ENCODE results near the gene PSAP. TPM values are rescaled to one million over a fixed set of nuclear protein-coding genes. Genes with fewer than 3 reads are reported as not detected.
"Not testable (repeated sequence)": the region's sequence is repeated elsewhere in the genome, so short reads cannot be mapped to it uniquely, and the experiment has no call there.

Gene PSAP
- total RNA-seq, 2 experiments from 2014 or later = 94.2 to 101 TPM

GRCh38 chr10:71880425-71881306 lies 29.6 kb upstream of the PSAP start:
- ChIA-PET POLR2A (no interaction called here), CTCF (interaction anchor here (0.9 to 1.4 kb wide), 3 partner anchors 16 to 168 kb away, joined by 3 read pairs; partner anchors contain the start of gene PSAP)
- H3K9me3 Mint-ChIP-seq = no peaks in the 10 kb centered on the region
- no peaks in the 10 kb centered on the region for H3K27me3 Mint-ChIP-seq
- TF ChIP-seq, protein P1, sequence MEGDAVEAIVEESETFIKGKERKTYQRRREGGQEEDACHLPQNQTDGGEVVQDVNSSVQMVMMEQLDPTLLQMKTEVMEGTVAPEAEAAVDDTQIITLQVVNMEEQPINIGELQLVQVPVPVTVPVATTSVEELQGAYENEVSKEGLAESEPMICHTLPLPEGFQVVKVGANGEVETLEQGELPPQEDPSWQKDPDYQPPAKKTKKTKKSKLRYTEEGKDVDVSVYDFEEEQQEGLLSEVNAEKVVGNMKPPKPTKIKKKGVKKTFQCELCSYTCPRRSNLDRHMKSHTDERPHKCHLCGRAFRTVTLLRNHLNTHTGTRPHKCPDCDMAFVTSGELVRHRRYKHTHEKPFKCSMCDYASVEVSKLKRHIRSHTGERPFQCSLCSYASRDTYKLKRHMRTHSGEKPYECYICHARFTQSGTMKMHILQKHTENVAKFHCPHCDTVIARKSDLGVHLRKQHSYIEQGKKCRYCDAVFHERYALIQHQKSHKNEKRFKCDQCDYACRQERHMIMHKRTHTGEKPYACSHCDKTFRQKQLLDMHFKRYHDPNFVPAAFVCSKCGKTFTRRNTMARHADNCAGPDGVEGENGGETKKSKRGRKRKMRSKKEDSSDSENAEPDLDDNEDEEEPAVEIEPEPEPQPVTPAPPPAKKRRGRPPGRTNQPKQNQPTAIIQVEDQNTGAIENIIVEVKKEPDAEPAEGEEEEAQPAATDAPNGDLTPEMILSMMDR (IDR thresholded peaks at IDR 0.05) = no peak
- intact Hi-C loops (cut with micrococcal nuclease) = no loop called here
- DNase-seq (no peak), ATAC-seq (no peak)
- no peak overlapping the region for H3K27ac Mint-ChIP-seq
- peaks cover 24% of the 10 kb centered on the region for H3K4me1 Mint-ChIP-seq (ENCODE audit: low read depth)
- no peak overlapping the region for H3K4me3 Mint-ChIP-seq
- no peaks in the 10 kb centered on the region for H3K36me3 Mint-ChIP-seq (ENCODE audit: low read depth)

- no peak overlapping the region for H3K4me3 Mint-ChIP-seq
- TF ChIP-seq, protein P1 (IDR thresholded peaks at IDR 0.05) = no peak
- DNase-seq = peak; percentile 62
These were observed 27.4 kb upstream of the PSAP start for GRCh38 chr10:71878327-71879034.

GRCh38 chr10:71877821-71878220 lies 26.8 kb upstream of the PSAP start:
- Mint-ChIP-seq H3K27ac (no peak overlapping the region), H3K9me3 (no peaks in the 10 kb centered on the region), H3K4me3 (no peak overlapping the region), H3K36me3 (ENCODE audit: low read depth) (no peaks in the 10 kb centered on the region), H3K27me3 (no peaks in the 10 kb centered on the region), H3K4me1 (ENCODE audit: low read depth) (peaks cover 16% of the 10 kb centered on the region)
- TF ChIP-seq, protein P1 (IDR thresholded peaks at IDR 0.05) = no peak
- ATAC-seq (peak; percentile 40), DNase-seq (no peak)
- ChIA-PET CTCF (interaction anchor here (0.7 to 2.5 kb wide), 3 partner anchors 13 to 41 kb away, joined by 3 to 14 read pairs (median 5); no protein-coding TSS in a partner anchor), POLR2A (interaction anchor here (1.0 kb wide), 1 partner anchor 185 kb away, joined by 3 read pairs; no protein-coding TSS in a partner anchor)
- intact Hi-C loops (cut with micrococcal nuclease) = no loop called here

More at GRCh38 chr10:71878327-71879034, 27.4 kb upstream of the PSAP start:
- no peaks in the 10 kb centered on the region for H3K9me3 Mint-ChIP-seq
- peak overlapping the region; percentile 61 for H3K27ac Mint-ChIP-seq
- no peaks in the 10 kb centered on the region for H3K36me3 Mint-ChIP-seq (ENCODE audit: low read depth)
- ChIA-PET POLR2A (interaction anchor here (0.6 to 1.0 kb wide), 2 partner anchors 12 to 184 kb away, joined by 3 read pairs; no protein-coding TSS in a partner anchor), CTCF (interaction anchor here (0.7 to 2.5 kb wide), 3 partner anchors 12 to 42 kb away, joined by 3 to 14 read pairs (median 5); no protein-coding TSS in a partner anchor)
- peaks cover 22% of the 10 kb centered on the region for H3K4me1 Mint-ChIP-seq (ENCODE audit: low read depth)
- intact Hi-C loops (cut with micrococcal nuclease) = no loop called here
- H3K27me3 Mint-ChIP-seq = no peaks in the 10 kb centered on the region
- ATAC-seq = peak; percentile 90

- H3K4me3 Mint-ChIP-seq = not testable (repeated sequence)
These were observed 23.8 kb upstream of the PSAP start for GRCh38 chr10:71874680-71875354.

GRCh38 chr10:71873582-71874211 lies 22.6 kb upstream of the PSAP start:
- no peak overlapping the region for H3K4me3 Mint-ChIP-seq
- CTCF ChIA-PET = no interaction called here
- DNase-seq = no peak
- H3K4me1 Mint-ChIP-seq (ENCODE audit: low read depth) = peaks cover 10% of the 10 kb centered on the region
- no peaks in the 10 kb centered on the region for H3K27me3 Mint-ChIP-seq
- no peak for ATAC-seq
- H3K9me3 Mint-ChIP-seq = no peaks in the 10 kb centered on the region
- H3K27ac Mint-ChIP-seq = no peak overlapping the region
- no peaks in the 10 kb centered on the region for H3K36me3 Mint-ChIP-seq (ENCODE audit: low read depth)
- intact Hi-C loops (cut with micrococcal nuclease) = no loop called here
- POLR2A ChIA-PET = interaction anchor here (1.2 kb wide), 1 partner anchor 17 kb away, joined by 4 read pairs; no protein-coding TSS in a partner anchor
- TF ChIP-seq, protein P1 (IDR thresholded peaks at IDR 0.05) = no peak

More at GRCh38 chr10:71874680-71875354, 23.8 kb upstream of the PSAP start:
- CTCF ChIA-PET; H3K36me3 Mint-ChIP-seq (ENCODE audit: low read depth); H3K27me3 Mint-ChIP-seq; H3K9me3 Mint-ChIP-seq; DNase-seq; POLR2A ChIA-PET; H3K27ac Mint-ChIP-seq; intact Hi-C loops (cut with micrococcal nuclease); ATAC-seq: not testable (repeated sequence)
- peaks cover 15% of the 10 kb centered on the region for H3K4me1 Mint-ChIP-seq (ENCODE audit: low read depth)

DNA sequence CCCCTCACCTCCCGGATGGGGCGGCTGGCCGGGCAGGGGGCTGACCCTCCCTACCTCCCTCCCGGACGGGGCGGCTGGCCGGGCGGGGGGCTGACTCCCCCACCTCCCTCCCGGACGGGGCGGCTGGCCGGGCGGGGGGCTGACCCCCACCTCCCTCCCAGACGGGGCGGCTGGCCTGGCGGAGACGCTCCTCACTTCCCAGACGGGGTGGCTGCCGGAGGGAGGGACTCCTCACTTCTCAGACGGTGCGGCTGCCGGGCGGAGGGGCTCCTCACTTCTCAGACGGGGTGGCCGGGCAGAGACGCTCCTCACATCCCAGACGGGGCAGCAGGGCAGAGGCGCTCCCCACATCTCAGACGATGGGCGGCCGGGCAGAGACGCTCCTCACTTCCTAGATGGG lies 18.6 kb upstream of the PSAP start:
- ATAC-seq; H3K27me3 Mint-ChIP-seq; H3K4me1 Mint-ChIP-seq (ENCODE audit: low read depth); H3K4me3 Mint-ChIP-seq; CTCF ChIA-PET; H3K36me3 Mint-ChIP-seq (ENCODE audit: low read depth); DNase-seq; intact Hi-C loops (cut with micrococcal nuclease); POLR2A ChIA-PET; H3K27ac Mint-ChIP-seq; H3K9me3 Mint-ChIP-seq: not testable (repeated sequence)

Measured in activated CD8-positive, alpha-beta T cell treated with anti-CD3 and anti-CD28 coated beads for 36 hours (primary cell).